GM10248 (cell line): ENCODE data around the gene TRAPPC12.

ENCODE experiments used
- CTCF ChIA-PET: fragments of 300-600 bp; sonication (Branson Sonifier 250); formaldehyde crosslinking; extraction: SDS; loops from one replicate; lab custom pipeline; 2021; ENCODE audit warnings: antibody characterized with exemption; lab: Yijun Ruan, JAX
- POLR2A ChIA-PET: fragments of 350-650 bp; sonication (Branson Sonifier 250); formaldehyde crosslinking; extraction: SDS; loops from one replicate; lab custom pipeline; 2020; ENCODE audit warnings: antibody characterized with exemption; lab: Yijun Ruan, JAX
- DNase-seq: peaks from one replicate; pipeline ENCODE4 v3.0.0; 2012; ENCODE audit errors: extremely low spot score
- CTCF ChIP-seq: IDR thresholded peaks from 2 replicates; pipeline ENCODE4 v1.5.1; 2012; ENCODE audit warnings: mild to moderate bottlenecking, low read depth; ENCODE audit errors: extremely low read depth, missing control alignments, control extremely low read depth

The TRAPPC12 gene

GRCh38 chr2:3424171-3424795 is 44.8 kb downstream of the TRAPPC12 start:
- ChIA-PET CTCF (interaction anchor here (0.9 to 10.9 kb wide), 27 partner anchors 9 to 522 kb away, joined by 3 to 103 read pairs (median 6); partner anchors contain the start of genes EIPR1 and RNASEH1), POLR2A (no interaction called here)
- no peak for DNase-seq
- TF ChIP-seq CTCF, result no peak

GRCh38 chr2:3426615-3427014 is 47.1 kb downstream of the TRAPPC12 start:
- ChIA-PET POLR2A (no interaction called here), CTCF (interaction anchor here (8.1 to 10.9 kb wide), 2 partner anchors 15 to 36 kb away, joined by 84 to 103 read pairs; no protein-coding TSS in a partner anchor)
- no peak for TF ChIP-seq CTCF
- no peak for DNase-seq

- CTCF ChIA-PET, result interaction anchor here (8.1 to 10.9 kb wide), 2 partner anchors 14 to 36 kb away, joined by 84 to 103 read pairs; no protein-coding TSS in a partner anchor
- no peak for TF ChIP-seq CTCF
- no peak for DNase-seq
- POLR2A ChIA-PET, result no interaction called here
These were observed 47.8 kb downstream of the TRAPPC12 start for GRCh38 chr2:3427272-3427671.

- ChIA-PET CTCF (interaction anchor here (0.8 to 10.9 kb wide), 5 partner anchors 13 to 224 kb away, joined by 3 to 103 read pairs (median 4); no protein-coding TSS in a partner anchor), POLR2A (no interaction called here)
- no peak for DNase-seq
- TF ChIP-seq CTCF, result no peak
These were observed 49.1 kb downstream of the TRAPPC12 start for GRCh38 chr2:3428577-3428976.

- no peak for DNase-seq
- no peak for TF ChIP-seq CTCF
- CTCF ChIA-PET, result interaction anchor here (1.3 to 10.9 kb wide), 4 partner anchors 13 to 223 kb away, joined by 3 to 103 read pairs (median 44); no protein-coding TSS in a partner anchor
- POLR2A ChIA-PET, result no interaction called here
These were observed 49.6 kb downstream of the TRAPPC12 start for GRCh38 chr2:3429066-3429610.

- ChIA-PET POLR2A (no interaction called here), CTCF (interaction anchor here (1.3 to 10.9 kb wide), 5 partner anchors 11 to 33 kb away, joined by 3 to 103 read pairs (median 4); no protein-coding TSS in a partner anchor)
- DNase-seq, result no peak
- TF ChIP-seq CTCF, result no peak
These were observed 50.7 kb downstream of the TRAPPC12 start for GRCh38 chr2:3430172-3430571.
